ENCODE measurements around the gene TASL. TPM values are rescaled to one million over a fixed set of nuclear protein-coding genes. Genes with fewer than 3 reads are reported as not detected.

Gene TASL
- total RNA-seq, 1 experiment from 2014 or later: not detected

GRCh38 chrX:30620125-30620524 is 42.6 kb upstream of the TASL start:
- POLR2A ChIA-PET: interaction anchor here (0.6 kb wide), 1 partner anchor 23 kb away, joined by 3 read pairs; no protein-coding TSS in a partner anchor
- CTCF ChIA-PET: no interaction called here

GRCh38 chrX:30618160-30618765 is 40.7 kb upstream of the TASL start:
- in situ Hi-C loops (cut with HindIII; ENCODE audit: low pct_unique_long_range_greater_than_20kb, low sequenced_read_pairs) (no loop called here), intact Hi-C loops (cut with micrococcal nuclease; ENCODE audit: unreplicated experiment) (no loop called here)
- H3K9me3 ChIP-seq (ENCODE audit: control insufficient read depth, insufficient read depth, low read depth, low read length): no peaks in the 10 kb centered on the region
- DNase-seq (ENCODE audit: low read depth, low spot score): no peak
- no TSS peak for BruUV-seq (replicated peaks)
- TF ChIP-seq CTCF (IDR thresholded peaks at IDR 0.05) (peak; percentile 32; the same call in 1 of the 2 replicates), POLR2AphosphoS5 (IDR thresholded peaks at IDR 0.05; ENCODE audit: low read depth, low read length) (no peak)
- no peaks in the 10 kb centered on the region for H3K4me1 ChIP-seq (ENCODE audit: control insufficient read depth, insufficient read depth, low read length)
- ATAC-seq: no peak
- H3K27ac ChIP-seq (ENCODE audit: low read length): no peak overlapping the region
- H3K36me3 ChIP-seq (ENCODE audit: control insufficient read depth, insufficient read depth, low read length): no peaks in the 10 kb centered on the region
- H3K4me3 ChIP-seq (ENCODE audit: low read depth in 2 of 2, low read length in 2 of 2): no peak overlapping the region
- ChIA-PET POLR2A (no interaction called here), CTCF (no interaction called here)
- H3K27me3 ChIP-seq (ENCODE audit: control insufficient read depth, insufficient read depth, low read length): no peaks in the 10 kb centered on the region

More at GRCh38 chrX:30620125-30620524, 42.6 kb upstream of the TASL start:
- H3K36me3 ChIP-seq (ENCODE audit: control insufficient read depth, insufficient read depth, low read length): no peaks in the 10 kb centered on the region
- no peak for ATAC-seq
- in situ Hi-C loops (cut with HindIII; ENCODE audit: low pct_unique_long_range_greater_than_20kb, low sequenced_read_pairs): no loop called here
- H3K4me3 ChIP-seq (ENCODE audit: low read depth in 2 of 2, low read length in 2 of 2): no peak overlapping the region
- H3K27ac ChIP-seq (ENCODE audit: low read length): no peak overlapping the region
- DNase-seq (ENCODE audit: low read depth, low spot score): no peak
- TF ChIP-seq SIN3A (IDR thresholded peaks at IDR 0.05; ENCODE audit: borderline replicate concordance, insufficient read depth, low read depth, low read length) (no peak), TCF7L2 (IDR thresholded peaks at IDR 0.05; ENCODE audit: low read depth, low read length) (no peak), REST (IDR thresholded peaks at IDR 0.05; ENCODE audit: insufficient read depth in 1 of 2, low read depth in 2 of 2, low read length in 1 of 2) (no peak), CTCF (IDR thresholded peaks at IDR 0.05) (no peak)
- no TSS peak for BruUV-seq (replicated peaks)
- H3K27me3 ChIP-seq (ENCODE audit: control insufficient read depth, insufficient read depth, low read length): no peaks in the 10 kb centered on the region
- no peaks in the 10 kb centered on the region for H3K4me1 ChIP-seq (ENCODE audit: control insufficient read depth, insufficient read depth, low read length)
- no peaks in the 10 kb centered on the region for H3K9me3 ChIP-seq (ENCODE audit: control insufficient read depth, insufficient read depth, low read depth, low read length)
- intact Hi-C loops (cut with micrococcal nuclease; ENCODE audit: unreplicated experiment): no loop called here

Measured in Panc1 (cell line).